ENCODE results near the gene ABCB1. TPM values are rescaled to one million over a fixed set of nuclear protein-coding genes. Genes with fewer than 3 reads are reported as not detected.
A peak's percentile ranks its signal among the peaks of the same experiment; 100 is the strongest.

Gene ABCB1
- total and polyA plus RNA-seq, 9 of the 15 experiments (the other 6 are each of a cell fraction or from before 2014, with no cell fraction given): 0.03 to 0.86 (median 0.52) TPM

DNA sequence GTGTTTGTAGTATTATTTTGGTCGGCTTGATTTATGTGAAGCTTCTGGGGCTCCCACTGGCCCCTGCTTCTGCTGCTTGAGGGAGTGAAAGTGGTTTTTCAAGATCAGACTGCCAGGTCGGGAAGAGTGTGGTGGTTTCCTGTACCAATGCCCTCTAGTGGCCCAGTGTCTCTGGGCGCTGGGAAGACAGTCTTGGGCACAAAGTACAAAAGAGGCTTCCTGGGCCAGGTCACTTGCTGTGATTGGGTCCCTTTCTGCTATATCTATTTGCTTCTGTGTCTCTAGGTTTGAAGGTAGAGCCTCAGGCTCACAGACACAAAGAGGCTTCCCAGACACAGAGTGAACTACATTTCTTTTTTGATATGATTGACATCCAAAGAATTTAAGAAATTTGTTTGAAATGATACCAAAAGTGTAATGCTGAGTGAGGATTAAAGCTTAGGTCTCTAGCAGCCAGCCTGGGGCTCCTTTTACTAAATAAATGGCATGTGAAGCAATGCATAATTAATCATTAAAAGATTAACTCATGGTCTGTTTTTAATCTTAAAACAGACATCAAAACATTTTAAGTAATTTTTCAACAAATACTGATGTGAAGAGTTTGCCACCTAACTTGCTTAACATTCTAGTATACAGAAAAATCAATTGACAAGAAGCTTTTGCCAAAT is 36.3 kb downstream of the ABCB1 start:
- no peak for TF ChIP-seq SMARCC2 (IDR thresholded peaks at IDR 0.05; ENCODE audit: low read depth)
- TF ChIP-seq, protein P1, sequence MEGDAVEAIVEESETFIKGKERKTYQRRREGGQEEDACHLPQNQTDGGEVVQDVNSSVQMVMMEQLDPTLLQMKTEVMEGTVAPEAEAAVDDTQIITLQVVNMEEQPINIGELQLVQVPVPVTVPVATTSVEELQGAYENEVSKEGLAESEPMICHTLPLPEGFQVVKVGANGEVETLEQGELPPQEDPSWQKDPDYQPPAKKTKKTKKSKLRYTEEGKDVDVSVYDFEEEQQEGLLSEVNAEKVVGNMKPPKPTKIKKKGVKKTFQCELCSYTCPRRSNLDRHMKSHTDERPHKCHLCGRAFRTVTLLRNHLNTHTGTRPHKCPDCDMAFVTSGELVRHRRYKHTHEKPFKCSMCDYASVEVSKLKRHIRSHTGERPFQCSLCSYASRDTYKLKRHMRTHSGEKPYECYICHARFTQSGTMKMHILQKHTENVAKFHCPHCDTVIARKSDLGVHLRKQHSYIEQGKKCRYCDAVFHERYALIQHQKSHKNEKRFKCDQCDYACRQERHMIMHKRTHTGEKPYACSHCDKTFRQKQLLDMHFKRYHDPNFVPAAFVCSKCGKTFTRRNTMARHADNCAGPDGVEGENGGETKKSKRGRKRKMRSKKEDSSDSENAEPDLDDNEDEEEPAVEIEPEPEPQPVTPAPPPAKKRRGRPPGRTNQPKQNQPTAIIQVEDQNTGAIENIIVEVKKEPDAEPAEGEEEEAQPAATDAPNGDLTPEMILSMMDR (IDR thresholded peaks at IDR 0.05 in 2 of 3, conservative IDR thresholded peaks at IDR 0.05 in 1 of 3; ENCODE audit: insufficient read depth in 2 of 3, low read depth in 1 of 3, low read length in 3 of 3): peak in 2 of 3 experiments; percentile 15 to 29; a peak in 3 of 6 replicates
- intact Hi-C loops (cut with micrococcal nuclease): no loop called here
- Histone ChIP-seq H3K4me3 (no peak overlapping the region), H2AFZ (ENCODE audit: low read depth, low read length) (no peak overlapping the region), H3K9me3 (replicated peaks; ENCODE audit: control insufficient read depth, insufficient read depth, low read depth, low read length) (no peaks in the 10 kb centered on the region), H3K79me2 (ENCODE audit: control insufficient read depth, insufficient read depth, low read length) (no peaks in the 10 kb centered on the region), H3K9ac (ENCODE audit: insufficient read depth in 1 of 2, low read depth in 2 of 2, low read length in 2 of 2) (no peak overlapping the region), H3K4me2 (ENCODE audit: insufficient read depth, low read length) (no peak overlapping the region), H3K4me1 (replicated peaks in 1 of 2; ENCODE audit: control insufficient read depth in 2 of 2, insufficient read depth in 2 of 2, low read length in 2 of 2) (no peaks in the 10 kb centered on the region), H4K20me1 (replicated peaks; ENCODE audit: control insufficient read depth, insufficient read depth, low read length) (no peaks in the 10 kb centered on the region), H3K27ac (ENCODE audit: extremely low read depth, low read depth, low read length) (no peak overlapping the region), H3K9me1 (ENCODE audit: control insufficient read depth, insufficient read depth, low read length) (no peaks in the 10 kb centered on the region), H3K27me3 (ENCODE audit: control insufficient read depth in 2 of 2, insufficient read depth in 2 of 2, low read length in 2 of 2) (no peaks in the 10 kb centered on the region), H3K36me3 (ENCODE audit: control insufficient read depth, insufficient read depth, low read length) (no peaks in the 10 kb centered on the region)
- in situ Hi-C loops (cut with MboI): no loop called here
- DNase-seq (ENCODE audit: extremely low read depth in 1 of 4, low spot score in 3 of 4) (peak in 1 of 4 experiments; percentile 10), ATAC-seq (peak; percentile 62), FAIRE-seq (no peak)
- no TSS peak for BruUV-seq (replicated peaks)
- POLR2A ChIA-PET: interaction anchor here (1.2 kb wide), 1 partner anchor 9 kb away, joined by 3 read pairs; no protein-coding TSS in a partner anchor
- 0% methylated on average over 2 of the region's 3 CpGs for WGBS (ENCODE audit: insufficient coverage, low coverage, missing lambda C conversion rate)
- CTCF ChIA-PET (ENCODE audit: low intra/inter-chr PET ratio): no interaction called here

DNA sequence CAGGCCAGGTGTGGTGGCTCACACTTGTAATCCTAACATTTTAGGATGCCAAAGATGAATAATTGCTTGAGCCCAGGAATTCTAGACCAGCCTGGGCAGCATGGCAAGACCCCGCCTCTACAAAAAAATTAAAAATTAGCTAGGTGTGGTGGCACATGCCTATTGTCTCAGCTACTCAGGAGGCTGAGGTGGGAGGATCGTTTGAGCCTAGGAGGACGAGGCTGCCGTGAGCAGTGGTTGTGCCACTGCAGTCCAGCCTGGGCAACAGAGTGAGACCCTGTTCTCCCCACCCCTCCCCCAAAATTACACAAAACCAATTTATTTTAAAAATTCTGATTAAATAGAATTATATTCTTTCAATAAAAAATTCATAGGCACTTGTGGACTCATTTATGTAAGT is 39.0 kb downstream of the ABCB1 start:
- intact Hi-C loops (cut with micrococcal nuclease): no loop called here
- Histone ChIP-seq H3K9me1 (ENCODE audit: control insufficient read depth, insufficient read depth, low read length) (no peaks in the 10 kb centered on the region), H3K9me3 (replicated peaks; ENCODE audit: control insufficient read depth, insufficient read depth, low read depth, low read length) (no peaks in the 10 kb centered on the region), H4K20me1 (replicated peaks; ENCODE audit: control insufficient read depth, insufficient read depth, low read length) (no peaks in the 10 kb centered on the region), H3K27me3 (ENCODE audit: control insufficient read depth in 2 of 2, insufficient read depth in 2 of 2, low read length in 2 of 2) (no peaks in the 10 kb centered on the region), H3K4me1 (replicated peaks in 1 of 2; ENCODE audit: control insufficient read depth in 2 of 2, insufficient read depth in 2 of 2, low read length in 2 of 2) (no peaks in the 10 kb centered on the region), H3K79me2 (ENCODE audit: control insufficient read depth, insufficient read depth, low read length) (no peaks in the 10 kb centered on the region), H3K9ac (ENCODE audit: insufficient read depth in 1 of 2, low read depth in 2 of 2, low read length in 2 of 2) (no peak overlapping the region), H3K4me2 (ENCODE audit: insufficient read depth, low read length) (no peak overlapping the region), H2AFZ (ENCODE audit: low read depth, low read length) (no peak overlapping the region), H3K27ac (ENCODE audit: extremely low read depth, low read depth, low read length) (no peak overlapping the region), H3K36me3 (ENCODE audit: control insufficient read depth, insufficient read depth, low read length) (no peaks in the 10 kb centered on the region), H3K4me3 (no peak overlapping the region)
- in situ Hi-C loops (cut with MboI): no loop called here
- CTCF ChIA-PET (ENCODE audit: low intra/inter-chr PET ratio): no interaction called here
- FAIRE-seq: no peak
- no TSS peak for BruUV-seq (replicated peaks)
- no peak for TF ChIP-seq NEUROD1 (IDR thresholded peaks at IDR 0.05; ENCODE audit: borderline replicate concordance, low read depth, low read length, partially characterized antibody)
- TF ChIP-seq NFXL1 (CRISPR knock-in tag; IDR thresholded peaks at IDR 0.05): no peak
- no peak for TF ChIP-seq NCOA2 (IDR thresholded peaks at IDR 0.05; ENCODE audit: partially characterized antibody in 2 of 2)
- TF ChIP-seq, protein P2, sequence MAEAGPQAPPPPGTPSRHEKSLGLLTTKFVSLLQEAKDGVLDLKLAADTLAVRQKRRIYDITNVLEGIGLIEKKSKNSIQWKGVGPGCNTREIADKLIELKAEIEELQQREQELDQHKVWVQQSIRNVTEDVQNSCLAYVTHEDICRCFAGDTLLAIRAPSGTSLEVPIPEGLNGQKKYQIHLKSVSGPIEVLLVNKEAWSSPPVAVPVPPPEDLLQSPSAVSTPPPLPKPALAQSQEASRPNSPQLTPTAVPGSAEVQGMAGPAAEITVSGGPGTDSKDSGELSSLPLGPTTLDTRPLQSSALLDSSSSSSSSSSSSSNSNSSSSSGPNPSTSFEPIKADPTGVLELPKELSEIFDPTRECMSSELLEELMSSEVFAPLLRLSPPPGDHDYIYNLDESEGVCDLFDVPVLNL (CRISPR knock-in tag; IDR thresholded peaks at IDR 0.05; ENCODE audit: low read depth): no peak
- TF ChIP-seq KDM4B (IDR thresholded peaks at IDR 0.05; ENCODE audit: borderline replicate concordance in 2 of 2, low read depth in 1 of 2): no peak
- no peak for ATAC-seq
- WGBS (ENCODE audit: insufficient coverage, low coverage, missing lambda C conversion rate): 0% methylated on average over 4 of the region's 4 CpGs
- POLR2A ChIA-PET: no interaction called here
- DNase-seq (ENCODE audit: extremely low read depth in 1 of 4, low spot score in 3 of 4): no peak

All from K562 (cell line).